IPS DF 6.9 (cell line): ENCODE data around the gene ABCA4.
"Not testable (repeated sequence)": the region's sequence is repeated elsewhere in the genome, so short reads cannot be mapped to it uniquely, and the experiment has no call there.

Experiments used
- DNase-seq: peaks from one replicate; pipeline ENCODE4 v3.0.0-alpha.2; 2013; ENCODE audit warnings: low read depth, low spot score
- H3K27ac ChIP-seq: one replicate; pipeline ENCODE4 v1.5.1; 2013; ENCODE audit warnings: low read length, control low read depth
- H3K27me3 ChIP-seq: 2 replicates; pipeline ENCODE4 v1.6.1; 2013; ENCODE audit warnings: mild to moderate bottlenecking, low read length; ENCODE audit not compliant: control insufficient read depth, insufficient read depth
- H3K36me3 ChIP-seq: 2 replicates; pipeline ENCODE4 v1.6.1; 2013; ENCODE audit warnings: low read length; ENCODE audit not compliant: control insufficient read depth, insufficient read depth
- H3K4me1 ChIP-seq: 2 replicates; pipeline ENCODE4 v1.6.1; 2013; ENCODE audit warnings: low read length; ENCODE audit not compliant: control insufficient read depth, insufficient read depth
- H3K4me3 ChIP-seq: 2 replicates; pipeline ENCODE4 v1.5.1; 2013; ENCODE audit warnings: mild to moderate bottlenecking, low read length
- H3K9me3 ChIP-seq: 2 replicates; pipeline ENCODE4 v1.6.1; 2013; ENCODE audit warnings: low read length, inconsistent platforms; ENCODE audit not compliant: control insufficient read depth, insufficient read depth
- WGBS: extraction: QIAGEN DNeasy Blood & Tissue Kit; methylation state at CpG from one replicate; pipeline ENCODE4 v1.1.7; 2013; ENCODE audit warnings: mixed read lengths, missing lambda C conversion rate; ENCODE audit not compliant: insufficient read length, insufficient coverage; 5-methylcytosine and 5-hydroxymethylcytosine counted together

Gene ABCA4

DNA sequence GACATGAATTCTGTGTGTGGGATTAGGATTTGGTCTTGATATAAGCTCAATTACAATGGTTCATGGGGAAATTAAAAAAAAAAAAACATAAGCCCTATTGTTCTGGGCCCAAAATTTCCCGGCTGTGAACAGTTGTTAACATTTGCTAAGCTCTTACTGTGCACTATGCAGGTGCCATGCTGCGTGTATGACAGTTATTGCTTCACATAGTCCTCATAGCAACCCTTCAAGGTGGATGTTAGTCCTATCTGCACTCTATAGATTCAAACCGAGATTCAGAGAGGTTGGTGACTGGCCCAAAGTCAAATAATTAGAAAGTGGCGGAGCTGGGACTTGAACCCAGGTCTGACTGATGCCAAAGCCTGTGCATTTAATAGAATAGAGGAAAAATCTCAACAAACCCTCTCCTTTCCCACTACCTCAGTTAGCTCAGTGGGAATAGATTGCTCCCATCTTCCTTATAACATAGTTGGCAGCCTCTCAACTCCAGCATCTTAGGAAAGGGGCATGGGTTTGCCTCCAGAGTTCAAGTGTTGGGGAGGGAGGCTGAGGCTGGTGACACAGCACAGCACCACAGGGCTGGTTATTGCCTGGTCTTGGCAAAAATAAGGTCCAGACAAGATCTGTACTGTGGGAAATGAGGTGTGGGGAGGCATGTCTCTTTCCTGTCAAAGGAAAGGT lies 156.7 kb downstream of the ABCA4 start:
- no peak overlapping the region for H3K27ac ChIP-seq
- H3K4me1 ChIP-seq, result no peaks in the 10 kb centered on the region
- no peak overlapping the region for H3K4me3 ChIP-seq
- H3K36me3 ChIP-seq, result no peaks in the 10 kb centered on the region
- DNase-seq, result no peak
- no CpG with 5 or more reads among the region's 4 CpGs for WGBS
- no peaks in the 10 kb centered on the region for H3K9me3 ChIP-seq
- H3K27me3 ChIP-seq, result no peaks in the 10 kb centered on the region

DNA sequence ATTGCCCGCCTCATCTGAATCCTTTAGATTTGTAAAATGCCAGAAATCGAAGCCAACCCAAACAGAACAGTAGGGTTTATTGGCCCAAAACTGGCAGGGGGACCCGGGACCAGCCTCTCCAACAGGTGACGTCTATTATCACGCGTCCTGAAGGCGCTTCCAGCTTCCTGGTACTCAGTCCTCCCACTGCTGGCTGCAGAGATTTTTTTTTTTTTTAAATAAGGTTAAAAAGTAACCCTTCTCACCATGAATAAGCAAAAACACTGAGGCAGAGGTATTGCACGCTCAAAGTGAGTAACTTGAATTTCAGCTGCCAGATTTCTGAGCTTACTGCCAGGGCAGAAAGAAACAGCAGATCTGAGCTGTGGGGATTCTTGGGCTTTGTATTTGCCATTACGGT lies 157.4 kb downstream of the ABCA4 start:
- WGBS, result no CpG with 5 or more reads among the region's 9 CpGs
- no peaks in the 10 kb centered on the region for H3K36me3 ChIP-seq
- no peak overlapping the region for H3K4me3 ChIP-seq
- no peaks in the 10 kb centered on the region for H3K4me1 ChIP-seq
- H3K9me3 ChIP-seq, result no peaks in the 10 kb centered on the region
- no peaks in the 10 kb centered on the region for H3K27me3 ChIP-seq
- no peak overlapping the region for H3K27ac ChIP-seq
- no peak for DNase-seq

DNA sequence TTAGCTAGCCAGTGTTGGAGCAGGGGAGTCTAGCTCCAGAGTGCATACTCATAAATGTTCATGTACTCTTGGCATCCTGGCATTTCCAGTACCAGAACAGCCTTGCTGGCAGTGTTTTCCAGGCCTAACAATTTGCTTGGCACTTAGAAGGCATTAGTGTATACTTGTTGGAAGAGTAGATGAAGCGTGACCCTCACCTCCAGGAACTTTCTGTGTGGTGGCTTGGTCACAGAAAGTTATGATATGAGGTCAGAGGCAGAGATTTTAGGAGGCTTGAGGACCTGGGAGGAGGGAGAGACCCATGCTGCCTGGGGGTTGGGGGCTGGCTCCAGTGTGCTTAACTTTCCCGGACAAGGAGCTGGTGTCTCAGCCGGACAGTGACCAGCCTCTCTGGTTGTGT lies 159.0 kb downstream of the ABCA4 start:
- H3K4me3 ChIP-seq, result no peak overlapping the region
- no peaks in the 10 kb centered on the region for H3K9me3 ChIP-seq
- no peaks in the 10 kb centered on the region for H3K36me3 ChIP-seq
- no peaks in the 10 kb centered on the region for H3K27me3 ChIP-seq
- no peaks in the 10 kb centered on the region for H3K4me1 ChIP-seq
- no peak for DNase-seq
- H3K27ac ChIP-seq, result no peak overlapping the region
- WGBS, result no CpG with 5 or more reads among the region's 3 CpGs

DNA sequence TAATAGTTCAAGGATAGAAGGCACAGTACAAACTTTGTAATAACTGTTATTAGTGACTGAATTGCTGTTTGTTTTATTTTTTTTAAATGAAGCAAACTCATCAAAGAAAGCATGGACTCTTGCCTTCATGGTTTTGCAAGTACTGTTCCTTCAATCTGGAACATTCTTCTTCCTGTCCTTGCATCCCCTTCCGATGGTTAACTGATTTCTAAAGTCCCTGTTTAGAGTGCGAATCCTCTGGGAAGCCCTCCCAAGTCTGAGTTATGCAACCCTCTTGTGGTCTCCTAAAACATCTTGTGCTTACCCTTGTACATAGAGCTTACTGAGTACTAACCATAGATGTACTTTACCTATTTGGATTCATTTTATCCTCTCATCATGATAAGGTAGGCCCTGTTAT lies 159.5 kb downstream of the ABCA4 start:
- no peak overlapping the region for H3K4me3 ChIP-seq
- no CpG with 5 or more reads among the region's 2 CpGs for WGBS
- H3K27me3 ChIP-seq, result no peaks in the 10 kb centered on the region
- H3K9me3 ChIP-seq, result no peaks in the 10 kb centered on the region
- no peaks in the 10 kb centered on the region for H3K36me3 ChIP-seq
- H3K4me1 ChIP-seq, result no peaks in the 10 kb centered on the region
- H3K27ac ChIP-seq, result no peak overlapping the region
- DNase-seq, result no peak

DNA sequence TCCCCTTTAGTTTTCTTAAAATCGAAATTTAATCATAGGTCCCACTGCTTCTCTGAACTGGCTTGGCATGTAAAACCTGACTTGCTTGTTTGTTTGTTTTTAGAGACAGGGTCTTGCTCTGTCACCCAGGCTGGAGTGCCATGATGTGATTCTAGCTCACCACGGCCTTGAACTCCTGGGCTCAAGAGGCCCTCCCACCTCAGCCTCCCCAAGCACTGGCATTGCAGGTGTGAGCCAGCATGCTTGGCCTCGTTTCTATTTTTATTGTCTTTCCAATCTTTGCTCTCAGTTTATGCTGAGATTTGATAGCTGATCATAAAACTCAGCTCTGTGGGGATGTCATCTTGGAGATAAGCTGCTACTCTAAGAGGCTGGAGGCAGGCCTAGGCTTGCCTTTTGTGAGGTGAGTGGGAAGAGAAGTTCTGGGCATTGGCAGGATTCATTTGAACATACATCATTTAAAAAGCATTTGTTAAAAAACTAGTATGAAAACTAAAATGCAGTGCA lies 160.3 kb downstream of the ABCA4 start:
- H3K4me3 ChIP-seq, result no peak overlapping the region
- no peak overlapping the region for H3K27ac ChIP-seq
- H3K36me3 ChIP-seq, result no peaks in the 10 kb centered on the region
- no CpG with 5 or more reads among the region's 3 CpGs for WGBS
- DNase-seq, result no peak
- H3K4me1 ChIP-seq, result no peaks in the 10 kb centered on the region
- H3K9me3 ChIP-seq, result no peaks in the 10 kb centered on the region
- H3K27me3 ChIP-seq, result no peaks in the 10 kb centered on the region

DNA sequence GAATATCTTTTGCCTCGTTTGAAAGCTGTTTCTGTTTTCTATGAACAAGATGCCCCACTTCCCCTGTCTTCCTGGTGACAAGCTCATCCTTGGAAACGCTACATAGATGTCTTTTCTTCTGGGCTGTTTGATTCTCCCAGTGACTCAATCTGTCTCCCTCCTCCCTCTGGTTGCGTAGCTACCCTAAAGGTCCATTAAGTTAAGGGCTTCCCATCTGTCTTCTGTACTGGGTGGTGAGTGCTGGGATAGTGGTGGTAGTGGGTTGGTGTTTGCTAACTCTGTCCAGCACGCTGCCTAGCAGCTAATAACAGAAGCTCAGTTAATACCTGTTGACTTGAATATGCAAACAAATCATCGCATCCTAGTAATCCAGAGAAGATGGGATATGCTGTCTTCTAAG lies 161.5 kb downstream of the ABCA4 start:
- Histone ChIP-seq H3K27ac (no peak overlapping the region), H3K4me3 (no peak overlapping the region), H3K9me3 (no peaks in the 10 kb centered on the region), H3K27me3 (no peaks in the 10 kb centered on the region), H3K36me3 (no peaks in the 10 kb centered on the region), H3K4me1 (no peaks in the 10 kb centered on the region)
- DNase-seq, result no peak
- no CpG with 5 or more reads among the region's 5 CpGs for WGBS

DNA sequence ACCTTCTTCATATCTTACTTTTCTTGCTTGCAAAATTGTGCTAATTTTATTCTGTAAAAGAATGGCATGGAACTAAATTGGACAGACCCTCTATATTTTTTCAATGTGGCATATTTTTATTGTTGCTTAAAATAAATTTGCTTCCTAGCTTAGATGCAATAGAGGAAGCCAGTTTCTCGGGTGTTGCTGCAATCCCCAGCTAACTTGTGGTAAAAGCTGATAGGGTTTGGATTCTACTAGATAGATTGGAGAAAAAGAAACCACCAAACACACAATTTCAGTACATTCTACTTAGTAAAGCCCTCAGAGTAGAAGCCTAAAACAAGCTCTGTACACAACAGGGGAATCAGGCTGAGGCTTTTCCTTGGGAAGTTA lies 162.2 kb downstream of the ABCA4 start:
- WGBS, result no CpG with 5 or more reads among the region's 1 CpG
- H3K27ac ChIP-seq, result no peak overlapping the region
- no peak for DNase-seq
- H3K36me3 ChIP-seq, result no peaks in the 10 kb centered on the region
- no peaks in the 10 kb centered on the region for H3K4me1 ChIP-seq
- no peaks in the 10 kb centered on the region for H3K9me3 ChIP-seq
- no peak overlapping the region for H3K4me3 ChIP-seq
- no peaks in the 10 kb centered on the region for H3K27me3 ChIP-seq

DNA sequence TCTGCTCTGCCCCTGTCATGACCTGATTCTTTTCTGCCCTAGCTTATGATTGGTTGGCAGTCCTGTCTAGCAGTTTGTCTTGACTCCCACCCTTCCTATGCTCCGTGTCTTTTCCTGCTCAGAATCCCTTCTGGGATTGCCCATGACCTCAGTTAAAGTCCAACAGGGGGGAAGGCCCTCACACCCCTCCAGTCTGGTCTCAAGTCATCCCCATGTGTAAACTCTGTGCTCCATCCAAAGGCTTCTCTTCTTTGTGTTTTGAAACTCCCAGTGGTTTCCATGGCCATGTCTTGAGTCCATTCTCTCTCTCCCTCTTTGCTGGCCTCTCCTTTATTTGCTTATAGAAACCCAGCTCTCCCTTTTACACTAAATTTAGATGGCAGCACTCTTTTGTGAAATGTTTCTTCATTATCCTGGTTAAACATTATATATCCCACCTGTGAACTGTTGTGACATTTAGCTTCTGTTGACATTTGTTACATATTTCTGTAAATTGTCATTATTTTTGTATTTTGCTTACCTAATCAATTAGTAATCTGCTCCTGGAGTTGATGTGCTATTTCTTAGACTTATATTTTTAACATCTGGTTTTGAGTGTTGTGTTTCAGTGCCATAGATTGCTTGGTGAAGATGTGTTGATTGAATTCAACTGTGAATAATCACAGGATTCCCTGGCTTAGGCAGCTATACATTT lies 162.8 kb downstream of the ABCA4 start:
- Histone ChIP-seq H3K27me3 (no peaks in the 10 kb centered on the region), H3K4me3 (no peak overlapping the region), H3K4me1 (no peaks in the 10 kb centered on the region), H3K27ac (no peak overlapping the region), H3K36me3 (no peaks in the 10 kb centered on the region), H3K9me3 (no peaks in the 10 kb centered on the region)
- DNase-seq, result no peak
- no CpG with 5 or more reads among the region's 1 CpG for WGBS

DNA sequence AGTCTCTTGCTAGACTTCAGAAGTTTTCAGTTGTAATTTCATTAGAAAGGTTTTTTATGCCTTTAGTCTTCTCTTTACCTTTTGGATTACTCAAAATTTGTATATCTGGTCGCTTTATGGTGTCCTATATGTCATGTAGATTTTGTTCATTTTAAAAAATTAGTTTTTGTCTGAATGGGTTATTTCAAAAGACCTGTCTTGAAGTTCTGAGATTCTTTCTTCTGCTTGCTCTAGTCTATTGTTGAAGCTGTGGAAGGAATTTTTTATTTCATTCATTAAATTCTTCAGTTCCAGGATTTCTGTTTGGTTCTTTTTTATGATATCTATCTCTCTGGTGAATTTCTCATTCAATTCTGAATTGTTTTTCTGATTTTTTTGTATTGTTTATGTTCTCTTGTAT lies 165.2 kb downstream of the ABCA4 start:
- Histone ChIP-seq H3K27me3 (no peaks in the 10 kb centered on the region), H3K9me3 (no peaks in the 10 kb centered on the region), H3K27ac (no peak overlapping the region), H3K36me3 (no peaks in the 10 kb centered on the region), H3K4me1 (no peaks in the 10 kb centered on the region), H3K4me3 (no peak overlapping the region)
- whole genome bisulfite sequencing, result no CpG with 5 or more reads among the region's 1 CpG
- DNase-seq, result no peak

DNA sequence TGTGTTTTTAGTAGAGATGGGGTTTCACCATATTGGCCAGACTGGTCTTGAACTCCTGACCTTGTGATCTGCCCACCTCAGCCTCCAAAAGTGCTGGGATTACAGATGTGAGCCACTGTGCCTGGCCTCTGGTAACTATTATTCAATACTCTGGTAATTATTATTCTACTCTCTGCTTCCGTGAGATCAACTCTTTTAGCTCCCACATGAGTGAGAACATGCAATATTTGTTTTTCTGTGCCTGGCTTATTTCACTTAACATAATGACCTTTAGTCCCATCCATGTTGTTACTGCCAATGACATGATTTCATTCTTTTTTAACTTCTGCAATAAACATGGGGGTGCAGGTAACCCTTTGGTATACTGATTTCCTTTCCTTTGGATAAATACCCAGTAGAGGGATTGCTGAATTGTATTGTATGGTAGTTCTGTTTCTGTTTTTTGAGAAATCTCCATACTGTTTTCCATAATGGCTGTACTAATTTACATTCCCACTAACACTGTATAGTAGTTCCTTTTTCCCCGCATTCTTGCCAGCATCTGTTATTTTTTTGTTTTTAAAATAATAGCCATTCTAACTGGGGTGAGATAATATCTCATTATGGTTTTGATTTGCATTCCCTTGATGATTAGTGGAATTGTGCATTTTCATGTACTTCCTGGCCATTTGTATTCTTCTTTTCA lies 173.8 kb downstream of the ABCA4 start:
- not testable (repeated sequence) for H3K27ac ChIP-seq, H3K4me3 ChIP-seq, H3K36me3 ChIP-seq, H3K27me3 ChIP-seq, H3K4me1 ChIP-seq, DNase-seq, H3K9me3 ChIP-seq
- WGBS, result no CpG with 5 or more reads among the region's 2 CpGs
